ENCODE measurements around the gene TASOR2. TPM values are rescaled to one million over a fixed set of nuclear protein-coding genes. Genes with fewer than 3 reads are reported as not detected.

The TASOR2 gene
- 29.7 TPM for polyA plus RNA-seq (2013)

- Histone ChIP-seq H3K4me3 (ENCODE audit: control insufficient read depth in 1 of 7, extremely low read depth in 1 of 7, insufficient read depth in 4 of 7, low read depth in 2 of 7, low read length in 6 of 7) (peak within 1 kb of the TSS; percentile 79 to 95 (median 87)), H3K9me3 (ENCODE audit: control extremely low read depth in 1 of 5, control insufficient read depth in 4 of 5, insufficient read depth in 2 of 5, low read depth in 1 of 5, low read length in 4 of 5) (no peaks in the 10 kb centered on the region), H3K4me1 (ENCODE audit: control extremely low read depth in 1 of 4, control insufficient read depth in 4 of 4, insufficient read depth in 4 of 4, low read length in 3 of 4) (peaks cover 0 to 20% (median 15%) of the 10 kb centered on the region in 4 experiments), H3K36me3 (ENCODE audit: control insufficient read depth in 4 of 4, insufficient read depth in 4 of 4, low read length in 3 of 4) (no peaks in the 10 kb centered on the region), H3K27me3 (replicated peaks in 2 of 5; ENCODE audit: control insufficient read depth in 4 of 5, insufficient read depth in 5 of 5, low read length in 4 of 5) (peaks cover 0 to 3% (median 0%) of the 10 kb centered on the region in 5 experiments), H3K27ac (ENCODE audit: insufficient read depth in 1 of 2, low read depth in 1 of 2, low read length in 2 of 2, poor library complexity in 1 of 2, severe bottlenecking in 2 of 2) (peak within 1 kb of the TSS; percentile 77 to 90)
- CTCF ChIA-PET, result no interaction called here
- WGBS (ENCODE audit: insufficient coverage), result under 1% methylated on average over 44 of the region's 54 CpGs
- POLR2A ChIA-PET, result interaction anchor here (0.7 kb wide), 1 partner anchor 129 kb away, joined by 3 read pairs; the partner anchor contains the start of gene GDI2
- DNase-seq, result peak; percentile 93 to 95 (median 94)
Observed at GRCh38 chr10:5684318-5684970, at the start of gene TASOR2. Gene TASOR2, plus strand, starts transcription at chr10:5684838. Its CDS starts 35,805 bp downstream, at chr10:5720643.

- peaks cover 0 to 1% (median 0%) of the 10 kb centered on the region in 4 experiments for H3K4me1 ChIP-seq (ENCODE audit: control extremely low read depth in 1 of 4, control insufficient read depth in 4 of 4, insufficient read depth in 4 of 4, low read length in 3 of 4)
- no peak overlapping the region for H3K4me3 ChIP-seq (ENCODE audit: control insufficient read depth in 1 of 7, extremely low read depth in 1 of 7, insufficient read depth in 4 of 7, low read depth in 2 of 7, low read length in 6 of 7)
- no peaks in the 10 kb centered on the region for H3K27me3 ChIP-seq (replicated peaks in 2 of 5; ENCODE audit: control insufficient read depth in 4 of 5, insufficient read depth in 5 of 5, low read length in 4 of 5)
- H3K27ac ChIP-seq (ENCODE audit: insufficient read depth in 1 of 2, low read depth in 1 of 2, low read length in 2 of 2, poor library complexity in 1 of 2, severe bottlenecking in 2 of 2), result no peak overlapping the region
- DNase-seq, result no peak
- ChIA-PET CTCF (interaction anchor here (1.0 to 3.4 kb wide), 2 partner anchors 11 to 30 kb away, joined by 3 to 19 read pairs; no protein-coding TSS in a partner anchor), POLR2A (interaction anchor here (0.5 kb wide), 1 partner anchor 21 kb away, joined by 3 read pairs; no protein-coding TSS in a partner anchor)
- H3K36me3 ChIP-seq (ENCODE audit: control insufficient read depth in 4 of 4, insufficient read depth in 4 of 4, low read length in 3 of 4), result peaks cover 0 to 17% (median 14%) of the 10 kb centered on the region in 4 experiments
- WGBS (ENCODE audit: insufficient coverage), result 100% methylated on average over 7 of the region's 7 CpGs
- no peaks in the 10 kb centered on the region for H3K9me3 ChIP-seq (ENCODE audit: control extremely low read depth in 1 of 5, control insufficient read depth in 4 of 5, insufficient read depth in 2 of 5, low read depth in 1 of 5, low read length in 4 of 5)
Observed at GRCh38 chr10:5634918-5635317, 49.7 kb upstream of the TASOR2 start.

GRCh38 chr10:5638494-5638893, 46.1 kb upstream of the TASOR2 start:
- ChIA-PET POLR2A (no interaction called here), CTCF (interaction anchor here (0.9 kb wide), 1 partner anchor 8 kb away, joined by 3 read pairs; no protein-coding TSS in a partner anchor)
- Histone ChIP-seq H3K9me3 (ENCODE audit: control extremely low read depth in 1 of 5, control insufficient read depth in 4 of 5, insufficient read depth in 2 of 5, low read depth in 1 of 5, low read length in 4 of 5) (no peaks in the 10 kb centered on the region), H3K27me3 (replicated peaks in 2 of 5; ENCODE audit: control insufficient read depth in 4 of 5, insufficient read depth in 5 of 5, low read length in 4 of 5) (no peaks in the 10 kb centered on the region), H3K4me1 (ENCODE audit: control extremely low read depth in 1 of 4, control insufficient read depth in 4 of 4, insufficient read depth in 4 of 4, low read length in 3 of 4) (no peaks in the 10 kb centered on the region), H3K36me3 (ENCODE audit: control insufficient read depth in 4 of 4, insufficient read depth in 4 of 4, low read length in 3 of 4) (peaks cover 0 to 43% (median 32%) of the 10 kb centered on the region in 4 experiments), H3K4me3 (ENCODE audit: control insufficient read depth in 1 of 7, extremely low read depth in 1 of 7, insufficient read depth in 4 of 7, low read depth in 2 of 7, low read length in 6 of 7) (no peak overlapping the region), H3K27ac (ENCODE audit: insufficient read depth in 1 of 2, low read depth in 1 of 2, low read length in 2 of 2, poor library complexity in 1 of 2, severe bottlenecking in 2 of 2) (no peak overlapping the region)
- WGBS (ENCODE audit: insufficient coverage), result 85% methylated on average over 3 of the region's 10 CpGs
- DNase-seq, result no peak

GRCh38 chr10:5639066-5639465, 45.6 kb upstream of the TASOR2 start:
- WGBS (ENCODE audit: insufficient coverage), result 97% methylated on average over 17 of the region's 17 CpGs
- ChIA-PET CTCF (interaction anchor here (0.9 kb wide), 1 partner anchor 9 kb away, joined by 3 read pairs; no protein-coding TSS in a partner anchor), POLR2A (no interaction called here)
- H3K36me3 ChIP-seq (ENCODE audit: control insufficient read depth in 4 of 4, insufficient read depth in 4 of 4, low read length in 3 of 4), result peaks cover 0 to 49% (median 34%) of the 10 kb centered on the region in 4 experiments
- H3K4me1 ChIP-seq (ENCODE audit: control extremely low read depth in 1 of 4, control insufficient read depth in 4 of 4, insufficient read depth in 4 of 4, low read length in 3 of 4), result no peaks in the 10 kb centered on the region
- no peak overlapping the region for H3K4me3 ChIP-seq (ENCODE audit: control insufficient read depth in 1 of 7, extremely low read depth in 1 of 7, insufficient read depth in 4 of 7, low read depth in 2 of 7, low read length in 6 of 7)
- H3K9me3 ChIP-seq (ENCODE audit: control extremely low read depth in 1 of 5, control insufficient read depth in 4 of 5, insufficient read depth in 2 of 5, low read depth in 1 of 5, low read length in 4 of 5), result no peaks in the 10 kb centered on the region
- no peaks in the 10 kb centered on the region for H3K27me3 ChIP-seq (replicated peaks in 2 of 5; ENCODE audit: control insufficient read depth in 4 of 5, insufficient read depth in 5 of 5, low read length in 4 of 5)
- no peak for DNase-seq
- no peak overlapping the region for H3K27ac ChIP-seq (ENCODE audit: insufficient read depth in 1 of 2, low read depth in 1 of 2, low read length in 2 of 2, poor library complexity in 1 of 2, severe bottlenecking in 2 of 2)

- no peak for DNase-seq
- POLR2A ChIA-PET, result no interaction called here
- no peaks in the 10 kb centered on the region for H3K4me1 ChIP-seq (ENCODE audit: control extremely low read depth in 1 of 4, control insufficient read depth in 4 of 4, insufficient read depth in 4 of 4, low read length in 3 of 4)
- CTCF ChIA-PET, result no interaction called here
- H3K27me3 ChIP-seq (replicated peaks in 2 of 5; ENCODE audit: control insufficient read depth in 4 of 5, insufficient read depth in 5 of 5, low read length in 4 of 5), result no peaks in the 10 kb centered on the region
- no peak overlapping the region for H3K27ac ChIP-seq (ENCODE audit: insufficient read depth in 1 of 2, low read depth in 1 of 2, low read length in 2 of 2, poor library complexity in 1 of 2, severe bottlenecking in 2 of 2)
- 98% methylated on average over 7 of the region's 12 CpGs for WGBS (ENCODE audit: insufficient coverage)
- no peaks in the 10 kb centered on the region for H3K9me3 ChIP-seq (ENCODE audit: control extremely low read depth in 1 of 5, control insufficient read depth in 4 of 5, insufficient read depth in 2 of 5, low read depth in 1 of 5, low read length in 4 of 5)
- peaks cover 0 to 58% (median 35%) of the 10 kb centered on the region in 4 experiments for H3K36me3 ChIP-seq (ENCODE audit: control insufficient read depth in 4 of 4, insufficient read depth in 4 of 4, low read length in 3 of 4)
- H3K4me3 ChIP-seq (ENCODE audit: control insufficient read depth in 1 of 7, extremely low read depth in 1 of 7, insufficient read depth in 4 of 7, low read depth in 2 of 7, low read length in 6 of 7), result no peak overlapping the region
Observed at GRCh38 chr10:5640036-5640435, 44.6 kb upstream of the TASOR2 start.

GRCh38 chr10:5640501-5640900, 44.1 kb upstream of the TASOR2 start:
- 99% methylated on average over 9 of the region's 13 CpGs for WGBS (ENCODE audit: insufficient coverage)
- DNase-seq, result no peak
- Histone ChIP-seq H3K27me3 (replicated peaks in 2 of 5; ENCODE audit: control insufficient read depth in 4 of 5, insufficient read depth in 5 of 5, low read length in 4 of 5) (no peaks in the 10 kb centered on the region), H3K27ac (ENCODE audit: insufficient read depth in 1 of 2, low read depth in 1 of 2, low read length in 2 of 2, poor library complexity in 1 of 2, severe bottlenecking in 2 of 2) (no peak overlapping the region), H3K9me3 (ENCODE audit: control extremely low read depth in 1 of 5, control insufficient read depth in 4 of 5, insufficient read depth in 2 of 5, low read depth in 1 of 5, low read length in 4 of 5) (no peaks in the 10 kb centered on the region), H3K4me3 (ENCODE audit: control insufficient read depth in 1 of 7, extremely low read depth in 1 of 7, insufficient read depth in 4 of 7, low read depth in 2 of 7, low read length in 6 of 7) (no peak overlapping the region), H3K4me1 (ENCODE audit: control extremely low read depth in 1 of 4, control insufficient read depth in 4 of 4, insufficient read depth in 4 of 4, low read length in 3 of 4) (peaks cover 0 to 2% (median 0%) of the 10 kb centered on the region in 4 experiments), H3K36me3 (ENCODE audit: control insufficient read depth in 4 of 4, insufficient read depth in 4 of 4, low read length in 3 of 4) (peaks cover 0 to 58% (median 35%) of the 10 kb centered on the region in 4 experiments)
- CTCF ChIA-PET, result no interaction called here
- POLR2A ChIA-PET, result no interaction called here

GRCh38 chr10:5641501-5641900, 43.1 kb upstream of the TASOR2 start:
- Histone ChIP-seq H3K36me3 (ENCODE audit: control insufficient read depth in 4 of 4, insufficient read depth in 4 of 4, low read length in 3 of 4) (peaks cover 0 to 58% (median 38%) of the 10 kb centered on the region in 4 experiments), H3K27ac (ENCODE audit: insufficient read depth in 1 of 2, low read depth in 1 of 2, low read length in 2 of 2, poor library complexity in 1 of 2, severe bottlenecking in 2 of 2) (no peak overlapping the region), H3K4me1 (ENCODE audit: control extremely low read depth in 1 of 4, control insufficient read depth in 4 of 4, insufficient read depth in 4 of 4, low read length in 3 of 4) (peaks cover 0 to 11% (median 2%) of the 10 kb centered on the region in 4 experiments), H3K27me3 (replicated peaks in 2 of 5; ENCODE audit: control insufficient read depth in 4 of 5, insufficient read depth in 5 of 5, low read length in 4 of 5) (no peaks in the 10 kb centered on the region), H3K4me3 (ENCODE audit: control insufficient read depth in 1 of 7, extremely low read depth in 1 of 7, insufficient read depth in 4 of 7, low read depth in 2 of 7, low read length in 6 of 7) (no peak overlapping the region), H3K9me3 (ENCODE audit: control extremely low read depth in 1 of 5, control insufficient read depth in 4 of 5, insufficient read depth in 2 of 5, low read depth in 1 of 5, low read length in 4 of 5) (no peaks in the 10 kb centered on the region)
- no peak for DNase-seq
- CTCF ChIA-PET, result interaction anchor here (1.6 kb wide), 1 partner anchor 16 kb away, joined by 4 read pairs; no protein-coding TSS in a partner anchor
- WGBS (ENCODE audit: insufficient coverage), result 91% methylated on average over 24 of the region's 25 CpGs
- POLR2A ChIA-PET, result no interaction called here
